HCT116 (cell line): ENCODE results near the gene RILPL2. TPM values are rescaled to one million over a fixed set of nuclear protein-coding genes. Genes with fewer than 3 reads are reported as not detected.

ENCODE experiments used
- ATAC-seq: fragments of 200-7000 bp; cut with Tn5 transposase; 2 replicates; pipeline ENCODE4 v1.9.1; 2020; ENCODE audit warnings: mild to moderate bottlenecking, moderate library complexity
- BruUV-seq: library from RNA; stranded (reverse); fragments of 400-500 nt; replicated peaks from 2 replicates; lab custom pipeline; 2021; lab: Mats Ljungman, UMichigan
- CTCF ChIA-PET: fragments of 300-600 bp; sonication (Branson Sonifier 250); formaldehyde crosslinking; loops from one replicate; lab custom pipeline; 2021; ENCODE audit warnings: antibody characterized with exemption; lab: Charles Lee
- POLR2A ChIA-PET: fragments of 300-600, 350-600 bp; sonication (Branson Sonifier 250); formaldehyde crosslinking; loops from one replicate; lab custom pipeline; 2021; ENCODE audit warnings: antibody characterized with exemption; lab: Charles Lee
- RAD21 ChIA-PET, 2 experiments: fragments of 300-600 bp; sonication (Branson Sonifier 250); formaldehyde crosslinking; loops; one replicate each; lab custom pipeline; 2023; ENCODE audit warnings: low total read pairs in 2 of 2; ENCODE audit not compliant: uncharacterized antibody in 2 of 2, unreplicated experiment in 2 of 2, low non-redundant PET in 1 of 2; lab: Charles Lee
- DNase-seq: peaks from one replicate; pipeline ENCODE4 v3.0.0-alpha.2; 2010; ENCODE audit warnings: low read depth, low spot score
- H2AFZ ChIP-seq: fragments of 200-600 bp; shearing (Covaris generic), sonication (generic); 2 replicates; pipeline ENCODE4 v1.6.1; 2017; ENCODE audit warnings: low read depth, mixed run types, mixed read lengths, antibody characterized with exemption, low read length; ENCODE audit not compliant: poor library complexity, severe bottlenecking
- H3K27ac ChIP-seq: 2 replicates; pipeline ENCODE4 v1.5.1; 2012; ENCODE audit warnings: low read depth, low read length
- H3K27me3 ChIP-seq: fragments of 200-600 bp; sonication (generic); 2 replicates; pipeline ENCODE4 v1.6.1; 2016; ENCODE audit warnings: mixed run types, low read length, mixed read lengths; ENCODE audit not compliant: insufficient read depth
- H3K36me3 ChIP-seq, 2 experiments: fragments of 200-500 bp in 1 of 2; fragments of 200-600 bp in 1 of 2; sonication (Bioruptor generic) in 1 of 2; sonication (generic) in 1 of 2; 2 replicates each; pipeline versions ENCODE4 v1.5.1 to v1.6.1; 2014 to 2016; ENCODE audit warnings: low read length in 2 of 2, inconsistent platforms in 1 of 2, mixed read lengths in 1 of 2, mixed run types in 1 of 2; ENCODE audit not compliant: insufficient read depth in 2 of 2, control insufficient read depth in 1 of 2
- H3K4me1 ChIP-seq, 2 experiments: fragments of 200-600 bp in 1 of 2; sonication (generic) in 1 of 2; 2 replicates each; pipeline versions ENCODE4 v1.5.1 to v1.6.1; 2012 to 2017; ENCODE audit warnings: low read length in 2 of 2, inconsistent platforms in 1 of 2, mild to moderate bottlenecking in 1 of 2, mixed read lengths in 1 of 2, mixed run types in 1 of 2, moderate library complexity in 1 of 2; ENCODE audit not compliant: insufficient read depth in 2 of 2, control insufficient read depth in 1 of 2
- H3K4me2 ChIP-seq: fragments of 200-600 bp; sonication (generic); 2 replicates; pipeline ENCODE4 v1.6.1; 2017; ENCODE audit warnings: mixed run types, low read length, mixed read lengths
- H3K4me3 ChIP-seq, 2 experiments: fragments of 200-600 bp in 1 of 2; sonication (generic) in 1 of 2; replicated peaks in 1 of 2; 2 replicates each; pipeline ENCODE4 v1.5.1; 2011 to 2016; ENCODE audit warnings: low read length in 2 of 2, control low read depth in 1 of 2, low read depth in 1 of 2, mild to moderate bottlenecking in 1 of 2, mixed read lengths in 1 of 2, mixed run types in 1 of 2
- H3K79me2 ChIP-seq: fragments of 200-600 bp; sonication (generic); 2 replicates; pipeline ENCODE4 v1.6.1; 2017; ENCODE audit warnings: mild to moderate bottlenecking, mixed run types, low read length, moderate library complexity, mixed read lengths; ENCODE audit not compliant: insufficient read depth
- H3K9ac ChIP-seq: fragments of 200-600 bp; sonication (generic); 2 replicates; pipeline ENCODE4 v1.6.1; 2016; ENCODE audit warnings: low read length, mixed read lengths
- H3K9me2 ChIP-seq: fragments of 200-600 bp; sonication (generic), shearing (Covaris generic); 2 replicates; pipeline ENCODE4 v1.6.1; 2017; ENCODE audit warnings: mixed run types, mild to moderate bottlenecking, moderate library complexity; ENCODE audit not compliant: insufficient read depth
- H3K9me3 ChIP-seq, 2 experiments: fragments of 200-500 bp in 1 of 2; fragments of 200-600 bp in 1 of 2; sonication (Bioruptor generic) in 1 of 2; sonication (generic) in 1 of 2; 2 replicates each; pipeline ENCODE4 v1.6.1; 2014 to 2017; ENCODE audit warnings: low read length in 2 of 2, mixed read lengths in 2 of 2, inconsistent platforms in 1 of 2, low read depth in 1 of 2, mild to moderate bottlenecking in 1 of 2, mixed run types in 1 of 2, moderate library complexity in 1 of 2; ENCODE audit not compliant: control insufficient read depth in 1 of 2, insufficient read depth in 1 of 2
- H4K20me1 ChIP-seq: fragments of 200-600 bp; sonication (generic), shearing (Covaris generic); 2 replicates; pipeline ENCODE4 v1.6.1; 2017; ENCODE audit warnings: mixed run types, mild to moderate bottlenecking, moderate library complexity; ENCODE audit not compliant: insufficient read depth
- CBX3 ChIP-seq: IDR thresholded peaks from 2 replicates; pipeline ENCODE4 v1.6.1; 2012; ENCODE audit warnings: low read depth
- JUND ChIP-seq: IDR thresholded peaks from 2 replicates; pipeline ENCODE4 v1.6.1; 2012
- POLR2AphosphoS5 ChIP-seq: IDR thresholded peaks from 2 replicates; pipeline ENCODE4 v1.6.1; 2011; ENCODE audit warnings: mild to moderate bottlenecking, low read depth, low read length, moderate library complexity
- RAD21 ChIP-seq: IDR thresholded peaks from 2 replicates; pipeline ENCODE4 v1.6.1; 2012; ENCODE audit warnings: low read depth, mild to moderate bottlenecking
- SIN3A ChIP-seq: IDR thresholded peaks from 2 replicates; pipeline ENCODE4 v1.6.1; 2012; ENCODE audit warnings: low read depth
- ZFX ChIP-seq: fragments of 450-650 bp; IDR thresholded peaks from 2 replicates; pipeline ENCODE4 v1.6.1; 2017
- intact Hi-C: fragments of 100-400 bp; cut with micrococcal nuclease; formaldehyde crosslinking; loops from 2 replicates; pipeline ENCODE4 v1.10.0; 2022
- total RNA-seq: library from RNA; stranded (reverse); gene quantifications from one replicate; pipeline ENCODE4 v1.2.1, GENCODE V29; 2021; ENCODE audit not compliant: unreplicated experiment
- TF ChIP-seq, protein P1 (sequence below): IDR thresholded peaks from 2 replicates; pipeline ENCODE4 v1.6.1; 2012
- TF ChIP-seq, protein P2 (sequence below), 3 experiments: fragments of 200-600 bp in 1 of 3; sonication (generic) in 1 of 3; IDR thresholded peaks in 2 of 3; conservative IDR thresholded peaks in 1 of 3; 2 replicates each; pipeline ENCODE4 v1.5.1; 2012 to 2017; ENCODE audit warnings: low read depth in 2 of 3, low read length in 2 of 3, antibody characterized with exemption in 1 of 3, borderline replicate concordance in 1 of 3, control low read depth in 1 of 3, mild to moderate bottlenecking in 1 of 3, mixed read lengths in 1 of 3, mixed run types in 1 of 3, moderate library complexity in 1 of 3; ENCODE audit not compliant: insufficient read depth in 1 of 3
- TF ChIP-seq, protein P3 (sequence below): IDR thresholded peaks from 2 replicates; pipeline ENCODE4 v1.6.1; 2012; ENCODE audit warnings: low read depth

RILPL2 gene
- total RNA-seq, 1 experiment from 2014 or later: 2.3 TPM

DNA sequence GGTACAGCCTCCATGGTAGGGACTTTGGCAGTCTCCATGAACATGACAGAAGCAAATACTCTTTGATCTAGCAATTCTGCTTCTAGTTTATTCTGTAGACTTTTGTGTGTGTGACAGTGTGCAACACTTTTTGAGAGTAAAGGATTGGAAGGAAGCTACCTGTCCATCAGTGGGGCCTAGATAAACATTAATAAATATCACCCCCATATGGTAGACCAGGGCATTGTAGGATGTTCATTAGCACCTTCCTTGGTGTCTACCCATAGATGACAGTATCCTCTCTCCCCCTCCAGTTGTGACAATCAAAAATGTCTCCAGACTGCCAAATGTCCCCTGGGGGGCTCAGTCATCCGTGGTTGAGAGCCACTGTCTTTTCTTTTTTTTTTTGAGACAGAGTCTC, 32.3 kb upstream of the RILPL2 start:
- ChIA-PET RAD21 (no interaction called here), POLR2A (no interaction called here), CTCF (no interaction called here)
- no peaks in the 10 kb centered on the region for H3K27me3 ChIP-seq
- H3K4me1 ChIP-seq: no peaks in the 10 kb centered on the region
- H3K36me3 ChIP-seq: peaks cover 3 to 8% of the 10 kb centered on the region in 2 experiments; a peak in 3 of 4 replicates
- intact Hi-C loops: no loop called here
- no peak overlapping the region for H3K27ac ChIP-seq
- no peaks in the 10 kb centered on the region for H3K9me2 ChIP-seq
- DNase-seq (no peak), ATAC-seq (peak; percentile 84)
- no peak overlapping the region for H3K4me3 ChIP-seq
- H3K9me3 ChIP-seq: no peaks in the 10 kb centered on the region
- no peak overlapping the region for H3K4me2 ChIP-seq
- H3K79me2 ChIP-seq: peaks cover 4% of the 10 kb centered on the region; the same call in 1 of the 2 replicates
- H3K9ac ChIP-seq: no peak overlapping the region
- TF ChIP-seq SIN3A (no peak), CBX3 (no peak), RAD21 (peak; percentile 58), POLR2AphosphoS5 (no peak), ZFX (no peak), JUND (no peak)
- TF ChIP-seq, protein P1, sequence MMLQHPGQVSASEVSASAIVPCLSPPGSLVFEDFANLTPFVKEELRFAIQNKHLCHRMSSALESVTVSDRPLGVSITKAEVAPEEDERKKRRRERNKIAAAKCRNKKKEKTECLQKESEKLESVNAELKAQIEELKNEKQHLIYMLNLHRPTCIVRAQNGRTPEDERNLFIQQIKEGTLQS: no peak
- TF ChIP-seq, protein P2, sequence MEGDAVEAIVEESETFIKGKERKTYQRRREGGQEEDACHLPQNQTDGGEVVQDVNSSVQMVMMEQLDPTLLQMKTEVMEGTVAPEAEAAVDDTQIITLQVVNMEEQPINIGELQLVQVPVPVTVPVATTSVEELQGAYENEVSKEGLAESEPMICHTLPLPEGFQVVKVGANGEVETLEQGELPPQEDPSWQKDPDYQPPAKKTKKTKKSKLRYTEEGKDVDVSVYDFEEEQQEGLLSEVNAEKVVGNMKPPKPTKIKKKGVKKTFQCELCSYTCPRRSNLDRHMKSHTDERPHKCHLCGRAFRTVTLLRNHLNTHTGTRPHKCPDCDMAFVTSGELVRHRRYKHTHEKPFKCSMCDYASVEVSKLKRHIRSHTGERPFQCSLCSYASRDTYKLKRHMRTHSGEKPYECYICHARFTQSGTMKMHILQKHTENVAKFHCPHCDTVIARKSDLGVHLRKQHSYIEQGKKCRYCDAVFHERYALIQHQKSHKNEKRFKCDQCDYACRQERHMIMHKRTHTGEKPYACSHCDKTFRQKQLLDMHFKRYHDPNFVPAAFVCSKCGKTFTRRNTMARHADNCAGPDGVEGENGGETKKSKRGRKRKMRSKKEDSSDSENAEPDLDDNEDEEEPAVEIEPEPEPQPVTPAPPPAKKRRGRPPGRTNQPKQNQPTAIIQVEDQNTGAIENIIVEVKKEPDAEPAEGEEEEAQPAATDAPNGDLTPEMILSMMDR (IDR thresholded peaks at IDR 0.05 in 2 of 3, conservative IDR thresholded peaks at IDR 0.05 in 1 of 3; ENCODE audit: borderline replicate concordance in 1 of 3, insufficient read depth in 1 of 3, low read depth in 2 of 3, low read length in 2 of 3): peak; percentile 21 to 43 (median 38); a peak in 4 of 6 replicates
- TF ChIP-seq, protein P3, sequence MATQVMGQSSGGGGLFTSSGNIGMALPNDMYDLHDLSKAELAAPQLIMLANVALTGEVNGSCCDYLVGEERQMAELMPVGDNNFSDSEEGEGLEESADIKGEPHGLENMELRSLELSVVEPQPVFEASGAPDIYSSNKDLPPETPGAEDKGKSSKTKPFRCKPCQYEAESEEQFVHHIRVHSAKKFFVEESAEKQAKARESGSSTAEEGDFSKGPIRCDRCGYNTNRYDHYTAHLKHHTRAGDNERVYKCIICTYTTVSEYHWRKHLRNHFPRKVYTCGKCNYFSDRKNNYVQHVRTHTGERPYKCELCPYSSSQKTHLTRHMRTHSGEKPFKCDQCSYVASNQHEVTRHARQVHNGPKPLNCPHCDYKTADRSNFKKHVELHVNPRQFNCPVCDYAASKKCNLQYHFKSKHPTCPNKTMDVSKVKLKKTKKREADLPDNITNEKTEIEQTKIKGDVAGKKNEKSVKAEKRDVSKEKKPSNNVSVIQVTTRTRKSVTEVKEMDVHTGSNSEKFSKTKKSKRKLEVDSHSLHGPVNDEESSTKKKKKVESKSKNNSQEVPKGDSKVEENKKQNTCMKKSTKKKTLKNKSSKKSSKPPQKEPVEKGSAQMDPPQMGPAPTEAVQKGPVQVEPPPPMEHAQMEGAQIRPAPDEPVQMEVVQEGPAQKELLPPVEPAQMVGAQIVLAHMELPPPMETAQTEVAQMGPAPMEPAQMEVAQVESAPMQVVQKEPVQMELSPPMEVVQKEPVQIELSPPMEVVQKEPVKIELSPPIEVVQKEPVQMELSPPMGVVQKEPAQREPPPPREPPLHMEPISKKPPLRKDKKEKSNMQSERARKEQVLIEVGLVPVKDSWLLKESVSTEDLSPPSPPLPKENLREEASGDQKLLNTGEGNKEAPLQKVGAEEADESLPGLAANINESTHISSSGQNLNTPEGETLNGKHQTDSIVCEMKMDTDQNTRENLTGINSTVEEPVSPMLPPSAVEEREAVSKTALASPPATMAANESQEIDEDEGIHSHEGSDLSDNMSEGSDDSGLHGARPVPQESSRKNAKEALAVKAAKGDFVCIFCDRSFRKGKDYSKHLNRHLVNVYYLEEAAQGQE: no peak
- TF ChIP-seq, all 23 proteins: peak for 2
- Histone ChIP-seq H2AFZ (no peak overlapping the region), H4K20me1 (no peaks in the 10 kb centered on the region)
- no TSS peak for BruUV-seq
